ENCODE data around the gene TBXT. TPM values are rescaled to one million over a fixed set of nuclear protein-coding genes. Genes with fewer than 3 reads are reported as not detected.

TBXT gene
- total and polyA plus RNA-seq, 9 of the 15 experiments (the other 6 are each of a cell fraction or from before 2014, with no cell fraction given) = not detected

DNA sequence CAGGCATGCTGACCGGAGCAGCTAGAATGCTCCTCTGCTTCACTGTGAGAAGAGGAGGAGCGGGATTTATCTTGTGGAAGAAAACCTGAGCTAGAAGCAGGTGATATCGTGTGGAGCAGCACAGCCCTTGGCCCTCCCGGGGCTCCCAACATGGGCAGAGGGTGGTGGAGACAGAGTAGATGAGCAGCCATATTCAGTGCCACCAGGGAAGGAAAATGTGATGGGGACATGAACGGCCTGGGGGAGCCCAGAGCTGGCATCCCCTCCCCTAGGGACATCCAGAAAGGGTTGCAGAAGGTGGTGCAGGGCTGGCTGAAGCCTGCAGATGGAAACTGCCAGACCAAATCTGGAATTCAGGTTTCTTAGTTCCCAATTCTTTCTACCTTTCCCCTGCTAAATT lies 24.9 kb upstream of the TBXT start:
- Histone ChIP-seq H4K20me1 (replicated peaks; ENCODE audit: control insufficient read depth, insufficient read depth, low read length) (no peaks in the 10 kb centered on the region), H3K79me2 (ENCODE audit: control insufficient read depth, insufficient read depth, low read length) (no peaks in the 10 kb centered on the region), H3K36me3 (ENCODE audit: control insufficient read depth, insufficient read depth, low read length) (no peaks in the 10 kb centered on the region), H2AFZ (ENCODE audit: low read depth, low read length) (no peak overlapping the region), H3K4me2 (ENCODE audit: insufficient read depth, low read length) (no peak overlapping the region), H3K27ac (ENCODE audit: extremely low read depth, low read depth, low read length) (no peak overlapping the region), H3K9ac (ENCODE audit: insufficient read depth in 1 of 2, low read depth in 2 of 2, low read length in 2 of 2) (no peak overlapping the region), H3K9me1 (ENCODE audit: control insufficient read depth, insufficient read depth, low read length) (no peaks in the 10 kb centered on the region), H3K4me3 (no peak overlapping the region), H3K4me1 (replicated peaks in 1 of 2; ENCODE audit: control insufficient read depth in 2 of 2, insufficient read depth in 2 of 2, low read length in 2 of 2) (no peaks in the 10 kb centered on the region), H3K27me3 (ENCODE audit: control insufficient read depth in 2 of 2, insufficient read depth in 2 of 2, low read length in 2 of 2) (peaks cover 35 to 65% of the 10 kb centered on the region in 2 experiments), H3K9me3 (replicated peaks; ENCODE audit: control insufficient read depth, insufficient read depth, low read depth, low read length) (no peaks in the 10 kb centered on the region)
- FAIRE-seq (no peak), ATAC-seq (no peak; the same call in 1 of the 3 replicates), DNase-seq (ENCODE audit: extremely low read depth in 1 of 4, low spot score in 3 of 4) (no peak)
- TF ChIP-seq SMAD1 (IDR thresholded peaks at IDR 0.05; ENCODE audit: low read depth, low read length, partially characterized antibody) = no peak
- no peak for TF ChIP-seq RBFOX2 (IDR thresholded peaks at IDR 0.05; ENCODE audit: low read depth, low read length)
- no peak for TF ChIP-seq KDM5B (IDR thresholded peaks at IDR 0.05; ENCODE audit: insufficient replicate concordance, low read depth, low read length)
- no peak for TF ChIP-seq ZNF707 (CRISPR knock-in tag; conservative IDR thresholded peaks at IDR 0.05)
- no peak for TF ChIP-seq TARDBP (IDR thresholded peaks at IDR 0.05)
- TF ChIP-seq ZNF780A (CRISPR knock-in tag; IDR thresholded peaks at IDR 0.05) = no peak
- TF ChIP-seq, protein P1, sequence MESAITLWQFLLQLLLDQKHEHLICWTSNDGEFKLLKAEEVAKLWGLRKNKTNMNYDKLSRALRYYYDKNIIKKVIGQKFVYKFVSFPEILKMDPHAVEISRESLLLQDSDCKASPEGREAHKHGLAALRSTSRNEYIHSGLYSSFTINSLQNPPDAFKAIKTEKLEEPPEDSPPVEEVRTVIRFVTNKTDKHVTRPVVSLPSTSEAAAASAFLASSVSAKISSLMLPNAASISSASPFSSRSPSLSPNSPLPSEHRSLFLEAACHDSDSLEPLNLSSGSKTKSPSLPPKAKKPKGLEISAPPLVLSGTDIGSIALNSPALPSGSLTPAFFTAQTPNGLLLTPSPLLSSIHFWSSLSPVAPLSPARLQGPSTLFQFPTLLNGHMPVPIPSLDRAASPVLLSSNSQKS (CRISPR knock-in tag; IDR thresholded peaks at IDR 0.05) = no peak
- no peak for TF ChIP-seq PHF8 (IDR thresholded peaks at IDR 0.05; ENCODE audit: borderline replicate concordance, low read length)
- TF ChIP-seq, protein P2, sequence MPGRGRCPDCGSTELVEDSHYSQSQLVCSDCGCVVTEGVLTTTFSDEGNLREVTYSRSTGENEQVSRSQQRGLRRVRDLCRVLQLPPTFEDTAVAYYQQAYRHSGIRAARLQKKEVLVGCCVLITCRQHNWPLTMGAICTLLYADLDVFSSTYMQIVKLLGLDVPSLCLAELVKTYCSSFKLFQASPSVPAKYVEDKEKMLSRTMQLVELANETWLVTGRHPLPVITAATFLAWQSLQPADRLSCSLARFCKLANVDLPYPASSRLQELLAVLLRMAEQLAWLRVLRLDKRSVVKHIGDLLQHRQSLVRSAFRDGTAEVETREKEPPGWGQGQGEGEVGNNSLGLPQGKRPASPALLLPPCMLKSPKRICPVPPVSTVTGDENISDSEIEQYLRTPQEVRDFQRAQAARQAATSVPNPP (IDR thresholded peaks at IDR 0.05; ENCODE audit: borderline replicate concordance, insufficient read depth, insufficient read length) = no peak
- TF ChIP-seq ETS2 (tag; IDR thresholded peaks at IDR 0.05; ENCODE audit: borderline replicate concordance, poor library complexity, severe bottlenecking) = no peak
- no peak for TF ChIP-seq GATAD2B (IDR thresholded peaks at IDR 0.05; ENCODE audit: borderline replicate concordance)
- no peak for TF ChIP-seq ZNF3 (CRISPR knock-in tag; IDR thresholded peaks at IDR 0.05)
- no peak for TF ChIP-seq POLR2A (conservative IDR thresholded peaks at IDR 0.05)
- in situ Hi-C loops (cut with MboI) (no loop called here), intact Hi-C loops (cut with micrococcal nuclease) (no loop called here)
- ChIA-PET POLR2A (interaction anchor here (1.3 kb wide), 1 partner anchor 11 kb away, joined by 4 read pairs; no protein-coding TSS in a partner anchor), CTCF (ENCODE audit: low intra/inter-chr PET ratio) (no interaction called here)
- WGBS (ENCODE audit: insufficient coverage, low coverage, missing lambda C conversion rate) = 0% methylated on average over 5 of the region's 5 CpGs
- BruUV-seq (replicated peaks) = no TSS peak

All from K562 (cell line).